GM19193 (cell line): ENCODE results near the gene SNX10.

ENCODE experiments used
- POLR2A ChIP-seq: IDR thresholded peaks from 4 replicates; pipeline ENCODE4 v1.6.1; 2011; ENCODE audit not compliant: insufficient read depth, insufficient read length; ENCODE audit errors: extremely low read depth

SNX10 gene

GRCh38 chr7:26293569-26294308, 2.1 kb downstream of the SNX10 start:
- no peak for TF ChIP-seq POLR2A

GRCh38 chr7:26295015-26295414, 3.4 kb downstream of the SNX10 start:
- no peak for TF ChIP-seq POLR2A

GRCh38 chr7:26295586-26295985, 3.9 kb downstream of the SNX10 start:
- TF ChIP-seq POLR2A, result no peak

- no peak for TF ChIP-seq POLR2A
Measured at GRCh38 chr7:26298472-26299058, 6.9 kb downstream of the SNX10 start.

GRCh38 chr7:26305090-26305868, 13.6 kb downstream of the SNX10 start:
- no peak for TF ChIP-seq POLR2A

GRCh38 chr7:26305869-26306665, 14.4 kb downstream of the SNX10 start:
- TF ChIP-seq POLR2A, result no peak

GRCh38 chr7:26306790-26307189, 15.1 kb downstream of the SNX10 start:
- no peak for TF ChIP-seq POLR2A

GRCh38 chr7:26307226-26307625, 15.6 kb downstream of the SNX10 start:
- no peak for TF ChIP-seq POLR2A

GRCh38 chr7:26307791-26308190, 16.1 kb downstream of the SNX10 start:
- no peak for TF ChIP-seq POLR2A

GRCh38 chr7:26308551-26308950, 16.9 kb downstream of the SNX10 start:
- no peak for TF ChIP-seq POLR2A

- TF ChIP-seq POLR2A, result no peak
Measured at GRCh38 chr7:26309089-26309488, 17.4 kb downstream of the SNX10 start.

- no peak for TF ChIP-seq POLR2A
Measured at GRCh38 chr7:26311798-26312197, 20.1 kb downstream of the SNX10 start.

GRCh38 chr7:26317211-26317610, 25.5 kb downstream of the SNX10 start:
- no peak for TF ChIP-seq POLR2A

- TF ChIP-seq POLR2A, result no peak
Measured at GRCh38 chr7:26318921-26319320, 27.3 kb downstream of the SNX10 start.

GRCh38 chr7:26319636-26320035, 28.0 kb downstream of the SNX10 start:
- no peak for TF ChIP-seq POLR2A

- no peak for TF ChIP-seq POLR2A
Measured at GRCh38 chr7:26320878-26321277, 29.2 kb downstream of the SNX10 start.

GRCh38 chr7:26321435-26321834, 29.8 kb downstream of the SNX10 start:
- TF ChIP-seq POLR2A, result no peak
